HepG2 (cell line): Measurements from ENCODE around the gene USP5. TPM values are rescaled to one million over a fixed set of nuclear protein-coding genes. Genes with fewer than 3 reads are reported as not detected.

Source experiments
- ARNTL ChIP-seq: sonication (generic); formaldehyde crosslinking; IDR thresholded peaks from 2 replicates; pipeline ENCODE4 v1.4.0; 2020; ENCODE audit warnings: mild to moderate bottlenecking, missing genetic modification reagents
- CHCHD3 ChIP-seq: sonication (generic); formaldehyde crosslinking; IDR thresholded peaks from 2 replicates; pipeline ENCODE4 v1.8.0; 2022; ENCODE audit warnings: mild to moderate bottlenecking, missing genetic modification reagents, moderate library complexity
- HCFC1 ChIP-seq: fragments of 150-350 bp; IDR thresholded peaks from 2 replicates; pipeline ENCODE4 v1.6.1; 2014; ENCODE audit warnings: low read depth, low read length
- HNRNPL ChIP-seq: fragments of 200-400 bp; formaldehyde crosslinking; IDR thresholded peaks from 2 replicates; pipeline ENCODE4 v1.6.1; 2017; ENCODE audit warnings: mild to moderate bottlenecking, low read depth, low read length
- PCBP1 ChIP-seq: fragments of 200-400 bp; formaldehyde crosslinking; IDR thresholded peaks from 2 replicates; pipeline ENCODE4 v1.6.1; 2017; ENCODE audit warnings: mild to moderate bottlenecking, low read depth, low read length, borderline replicate concordance
- PITX1 ChIP-seq: sonication (generic); formaldehyde crosslinking; IDR thresholded peaks from 2 replicates; pipeline ENCODE4 v1.5.1; 2020; ENCODE audit warnings: mild to moderate bottlenecking, missing genetic modification reagents
- SRSF4 ChIP-seq: fragments of 200-400 bp; formaldehyde crosslinking; IDR thresholded peaks from one replicate; pipeline ENCODE4 v1.6.1; 2018; ENCODE audit warnings: mild to moderate bottlenecking, low read depth, low read length, moderate library complexity; ENCODE audit not compliant: poor library complexity, severe bottlenecking
- ZNF136 ChIP-seq: sonication (generic); formaldehyde crosslinking; IDR thresholded peaks from 2 replicates; pipeline ENCODE4 v1.8.1; 2022; ENCODE audit warnings: low read depth, mild to moderate bottlenecking, moderate library complexity, missing genetic modification reagents
- ZNF646 ChIP-seq: sonication (generic); formaldehyde crosslinking; IDR thresholded peaks from 2 replicates; pipeline ENCODE4 v1.9.0; 2021; ENCODE audit warnings: mild to moderate bottlenecking, missing genetic modification reagents
- ZNF784 ChIP-seq: sonication (generic); formaldehyde crosslinking; IDR thresholded peaks from 2 replicates; pipeline ENCODE4 v1.5.1; 2020; ENCODE audit warnings: missing genetic modification reagents, mild to moderate bottlenecking, borderline replicate concordance
- polyA plus RNA-seq, 8 experiments: library from polyadenylated mRNA; depleted of rRNA in 3 of 8; stranded (reverse) in 7 of 8; unstranded in 1 of 8; fragments of >200 nt; fragmentation: Illumina TruSeq in 4 of 8; extraction: Trizol in 4 of 8; gene quantifications; 2 replicates each; pipeline versions ENCODE4 v1.2.1 to v1.2.3, GENCODE V29; 2011 to 2016; ENCODE audit warnings: low read depth in 4 of 8, missing spikeins in 1 of 8, mixed read lengths in 1 of 8; ENCODE audit not compliant: insufficient read depth in 1 of 8
- total RNA-seq, 5 experiments: library from RNA; depleted of rRNA; stranded (reverse); fragments of >200 nt; fragmentation: Illumina TruSeq; extraction: Trizol; gene quantifications; 2 replicates each; pipeline ENCODE4 v1.2.3, GENCODE V29; 2016; ENCODE audit warnings: low read depth in 1 of 5

The USP5 gene
- total and polyA plus RNA-seq, 2 of the 13 experiments (the other 11 are each of a cell fraction or from before 2014, with no cell fraction given): 39.6 to 56.0 TPM

DNA sequence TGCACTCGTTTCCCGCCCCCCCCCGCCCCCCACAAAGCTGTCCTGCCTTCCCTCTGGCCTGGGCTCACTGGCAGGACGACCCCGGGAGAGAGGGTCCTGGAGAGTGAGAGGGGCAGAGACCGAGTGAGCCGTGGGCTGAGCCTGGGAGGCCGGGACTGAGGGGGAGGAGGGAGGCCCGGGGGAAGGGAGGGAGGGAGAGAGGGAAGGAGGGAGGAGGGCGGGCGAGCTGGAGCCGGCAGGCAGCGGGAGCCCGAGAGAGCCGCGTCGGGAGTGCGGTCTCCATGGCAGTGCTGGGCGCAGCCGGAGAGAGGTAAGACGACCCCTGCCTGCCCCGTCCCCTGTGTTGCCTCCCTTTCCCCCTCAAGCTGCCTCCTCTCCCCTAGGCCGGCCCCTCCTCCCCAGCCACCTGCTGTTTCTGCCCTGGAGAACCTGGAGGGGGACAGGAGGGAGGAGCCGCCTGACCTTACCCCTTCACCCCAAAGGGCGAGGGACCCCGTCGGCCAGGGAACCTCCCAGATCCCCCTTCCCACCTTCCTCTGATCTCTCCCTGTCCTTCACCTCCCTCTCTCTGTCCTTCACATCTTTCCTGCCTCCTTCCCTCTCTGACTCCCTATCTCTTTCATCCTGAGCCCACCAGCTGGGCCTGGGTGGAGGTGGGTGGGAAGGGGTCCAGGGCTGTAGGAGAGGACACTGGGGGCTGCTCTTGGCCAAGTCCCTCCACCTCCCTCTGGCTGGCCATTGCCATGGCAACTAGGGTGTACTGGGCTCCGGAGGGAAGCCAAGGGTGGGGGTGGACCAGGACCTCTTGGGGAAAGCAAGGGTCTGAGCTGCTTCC is 30.1 kb upstream of the USP5 start, which contains the start of gene GPR162 (continued):
- TF ChIP-seq ZNF646 (CRISPR knock-in tag) (no peak), PCBP1 (peak; percentile 69; the same call in 1 of the 2 replicates), HCFC1 (no peak), CHCHD3 (CRISPR knock-in tag) (no peak), ZNF136 (CRISPR knock-in tag) (no peak), ZNF784 (CRISPR knock-in tag) (peak; percentile 27; the same call in 1 of the 2 replicates), PITX1 (no peak), SRSF4 (no peak), HNRNPL (no peak), ARNTL (CRISPR knock-in tag) (no peak)
- TF ChIP-seq, all 625 proteins: peak for 22
